Ishikawa (cell line): Measurements from ENCODE around the gene TEX13A.

ENCODE experiments used
- CEBPB ChIP-seq: IDR thresholded peaks from 2 replicates; pipeline ENCODE4 v1.6.1; 2012
- CREB1 ChIP-seq: IDR thresholded peaks from 2 replicates; pipeline ENCODE4 v1.6.1; 2012; ENCODE audit warnings: low read depth
- EGR1 ChIP-seq: IDR thresholded peaks from 2 replicates; pipeline ENCODE4 v1.6.1; 2012
- EP300 ChIP-seq: IDR thresholded peaks from 2 replicates; pipeline ENCODE4 v1.6.1; 2012; ENCODE audit warnings: borderline replicate concordance
- FOXM1 ChIP-seq: IDR thresholded peaks from 2 replicates; pipeline ENCODE4 v1.6.1; 2012; ENCODE audit warnings: low read depth, borderline replicate concordance
- NFIC ChIP-seq: IDR thresholded peaks from 2 replicates; pipeline ENCODE4 v1.6.1; 2012
- RAD21 ChIP-seq: IDR thresholded peaks from 2 replicates; pipeline ENCODE4 v1.6.1; 2012; ENCODE audit warnings: low read depth
- TAF1 ChIP-seq: IDR thresholded peaks from 2 replicates; pipeline ENCODE4 v1.6.1; 2012; ENCODE audit warnings: low read depth, mild to moderate bottlenecking
- TCF12 ChIP-seq: IDR thresholded peaks from 2 replicates; pipeline ENCODE4 v1.6.1; 2012; ENCODE audit warnings: low read depth
- TEAD4 ChIP-seq: IDR thresholded peaks from 2 replicates; pipeline ENCODE4 v1.6.1; 2012
- YY1 ChIP-seq: IDR thresholded peaks from 2 replicates; pipeline ENCODE4 v1.6.1; 2012; ENCODE audit warnings: low read depth
- ZBTB7A ChIP-seq: IDR thresholded peaks from 2 replicates; pipeline ENCODE4 v1.6.1; 2012; ENCODE audit warnings: low read depth
- TF ChIP-seq, protein P1 (sequence below): IDR thresholded peaks from 2 replicates; pipeline ENCODE4 v1.6.1; 2012; ENCODE audit warnings: low read depth, mild to moderate bottlenecking
- TF ChIP-seq, protein P2 (sequence below): IDR thresholded peaks from 2 replicates; pipeline ENCODE4 v1.6.1; 2012
- TF ChIP-seq, protein P3 (sequence below): IDR thresholded peaks from 2 replicates; pipeline ENCODE4 v1.6.1; 2012

Gene TEX13A

DNA sequence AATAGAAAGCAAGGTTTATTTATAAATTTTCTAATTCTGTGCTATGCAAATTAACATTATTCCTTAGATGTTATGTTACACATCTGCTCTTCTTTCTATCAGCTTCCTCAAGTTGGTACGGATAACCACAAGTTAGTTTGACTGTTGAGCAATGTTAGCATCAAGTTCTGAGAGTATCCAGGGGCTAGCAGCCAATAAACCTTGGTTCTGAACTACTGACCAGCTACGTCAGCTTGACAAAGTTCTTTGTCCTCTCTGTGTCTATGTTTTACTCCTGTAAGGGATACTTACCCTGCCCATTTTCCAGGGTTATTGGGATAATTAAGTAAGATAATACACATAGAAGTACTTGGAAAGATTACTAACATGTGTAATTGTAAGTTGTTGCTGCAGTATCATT, 8.1 kb upstream of the TEX13A start:
- TF ChIP-seq YY1 (no peak), CREB1 (no peak), EP300 (no peak), TEAD4 (no peak), NFIC (no peak), FOXM1 (no peak), TCF12 (no peak), EGR1 (no peak), RAD21 (no peak), TAF1 (no peak), ZBTB7A (no peak), CEBPB (no peak)
- TF ChIP-seq, protein P1, sequence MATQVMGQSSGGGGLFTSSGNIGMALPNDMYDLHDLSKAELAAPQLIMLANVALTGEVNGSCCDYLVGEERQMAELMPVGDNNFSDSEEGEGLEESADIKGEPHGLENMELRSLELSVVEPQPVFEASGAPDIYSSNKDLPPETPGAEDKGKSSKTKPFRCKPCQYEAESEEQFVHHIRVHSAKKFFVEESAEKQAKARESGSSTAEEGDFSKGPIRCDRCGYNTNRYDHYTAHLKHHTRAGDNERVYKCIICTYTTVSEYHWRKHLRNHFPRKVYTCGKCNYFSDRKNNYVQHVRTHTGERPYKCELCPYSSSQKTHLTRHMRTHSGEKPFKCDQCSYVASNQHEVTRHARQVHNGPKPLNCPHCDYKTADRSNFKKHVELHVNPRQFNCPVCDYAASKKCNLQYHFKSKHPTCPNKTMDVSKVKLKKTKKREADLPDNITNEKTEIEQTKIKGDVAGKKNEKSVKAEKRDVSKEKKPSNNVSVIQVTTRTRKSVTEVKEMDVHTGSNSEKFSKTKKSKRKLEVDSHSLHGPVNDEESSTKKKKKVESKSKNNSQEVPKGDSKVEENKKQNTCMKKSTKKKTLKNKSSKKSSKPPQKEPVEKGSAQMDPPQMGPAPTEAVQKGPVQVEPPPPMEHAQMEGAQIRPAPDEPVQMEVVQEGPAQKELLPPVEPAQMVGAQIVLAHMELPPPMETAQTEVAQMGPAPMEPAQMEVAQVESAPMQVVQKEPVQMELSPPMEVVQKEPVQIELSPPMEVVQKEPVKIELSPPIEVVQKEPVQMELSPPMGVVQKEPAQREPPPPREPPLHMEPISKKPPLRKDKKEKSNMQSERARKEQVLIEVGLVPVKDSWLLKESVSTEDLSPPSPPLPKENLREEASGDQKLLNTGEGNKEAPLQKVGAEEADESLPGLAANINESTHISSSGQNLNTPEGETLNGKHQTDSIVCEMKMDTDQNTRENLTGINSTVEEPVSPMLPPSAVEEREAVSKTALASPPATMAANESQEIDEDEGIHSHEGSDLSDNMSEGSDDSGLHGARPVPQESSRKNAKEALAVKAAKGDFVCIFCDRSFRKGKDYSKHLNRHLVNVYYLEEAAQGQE = no peak
- TF ChIP-seq, protein P2, sequence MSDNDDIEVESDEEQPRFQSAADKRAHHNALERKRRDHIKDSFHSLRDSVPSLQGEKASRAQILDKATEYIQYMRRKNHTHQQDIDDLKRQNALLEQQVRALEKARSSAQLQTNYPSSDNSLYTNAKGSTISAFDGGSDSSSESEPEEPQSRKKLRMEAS = no peak
- TF ChIP-seq, protein P3, sequence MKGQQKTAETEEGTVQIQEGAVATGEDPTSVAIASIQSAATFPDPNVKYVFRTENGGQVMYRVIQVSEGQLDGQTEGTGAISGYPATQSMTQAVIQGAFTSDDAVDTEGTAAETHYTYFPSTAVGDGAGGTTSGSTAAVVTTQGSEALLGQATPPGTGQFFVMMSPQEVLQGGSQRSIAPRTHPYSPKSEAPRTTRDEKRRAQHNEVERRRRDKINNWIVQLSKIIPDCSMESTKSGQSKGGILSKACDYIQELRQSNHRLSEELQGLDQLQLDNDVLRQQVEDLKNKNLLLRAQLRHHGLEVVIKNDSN = no peak

DNA sequence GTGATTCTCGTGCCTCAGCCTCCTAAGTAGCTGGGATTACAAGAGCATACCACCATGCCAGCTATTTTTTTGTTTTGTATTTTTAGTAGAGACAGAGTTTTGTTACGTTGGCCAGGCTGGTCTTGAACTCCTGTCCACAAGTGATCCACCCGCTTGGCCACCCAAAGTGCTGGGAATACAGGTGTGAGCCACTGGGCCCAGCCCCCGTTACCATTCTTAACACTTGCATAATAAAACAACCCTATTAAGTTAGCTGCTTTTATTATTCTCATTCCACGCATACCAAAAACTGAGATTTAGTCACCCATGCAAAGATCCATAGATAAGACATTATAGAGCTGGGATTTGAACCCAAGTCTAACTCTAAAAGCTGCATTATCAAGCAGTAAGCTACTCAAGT, 6.0 kb upstream of the TEX13A start:
- TF ChIP-seq FOXM1 = no peak
- no peak for TF ChIP-seq ZBTB7A
- TF ChIP-seq, protein P1 = no peak
- no peak for TF ChIP-seq EGR1
- TF ChIP-seq CEBPB = no peak
- no peak for TF ChIP-seq TEAD4
- TF ChIP-seq YY1 = no peak
- TF ChIP-seq, protein P3 = no peak
- TF ChIP-seq TCF12 = no peak
- TF ChIP-seq EP300 = no peak
- TF ChIP-seq TAF1 = no peak
- no peak for TF ChIP-seq RAD21
- TF ChIP-seq NFIC = no peak
- no peak for TF ChIP-seq CREB1
- TF ChIP-seq, protein P2 = no peak

DNA sequence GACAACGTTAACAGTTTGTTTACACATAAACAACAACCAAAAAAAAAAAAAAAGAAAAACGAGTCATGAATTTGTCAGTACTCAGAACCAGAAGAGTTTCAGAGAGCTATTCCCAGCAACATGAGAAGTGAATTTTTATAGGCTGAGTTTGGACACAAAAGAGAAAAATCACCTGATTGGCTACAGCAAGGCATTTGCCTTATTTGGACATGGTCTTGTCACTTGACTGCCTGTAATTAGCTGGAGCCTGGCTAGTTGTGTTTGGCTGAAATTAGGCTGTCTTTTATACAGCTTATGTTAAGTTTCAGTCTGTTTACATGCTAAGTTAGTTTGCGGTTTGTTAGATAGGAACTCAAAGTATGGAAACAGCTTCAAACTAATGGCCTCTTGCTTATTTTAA, 880 bp upstream of the TEX13A start:
- TF ChIP-seq CEBPB = no peak
- TF ChIP-seq EP300 = no peak
- no peak for TF ChIP-seq FOXM1
- no peak for TF ChIP-seq EGR1
- TF ChIP-seq TEAD4 = no peak
- TF ChIP-seq TAF1 = no peak
- TF ChIP-seq, protein P2 = no peak
- TF ChIP-seq ZBTB7A = no peak
- TF ChIP-seq NFIC = no peak
- no peak for TF ChIP-seq CREB1
- no peak for TF ChIP-seq RAD21
- TF ChIP-seq, protein P1 = no peak
- no peak for TF ChIP-seq TCF12
- TF ChIP-seq, protein P3 = no peak
- no peak for TF ChIP-seq YY1
